ENCODE measurements around the gene NOX4.

NOX4 gene

DNA sequence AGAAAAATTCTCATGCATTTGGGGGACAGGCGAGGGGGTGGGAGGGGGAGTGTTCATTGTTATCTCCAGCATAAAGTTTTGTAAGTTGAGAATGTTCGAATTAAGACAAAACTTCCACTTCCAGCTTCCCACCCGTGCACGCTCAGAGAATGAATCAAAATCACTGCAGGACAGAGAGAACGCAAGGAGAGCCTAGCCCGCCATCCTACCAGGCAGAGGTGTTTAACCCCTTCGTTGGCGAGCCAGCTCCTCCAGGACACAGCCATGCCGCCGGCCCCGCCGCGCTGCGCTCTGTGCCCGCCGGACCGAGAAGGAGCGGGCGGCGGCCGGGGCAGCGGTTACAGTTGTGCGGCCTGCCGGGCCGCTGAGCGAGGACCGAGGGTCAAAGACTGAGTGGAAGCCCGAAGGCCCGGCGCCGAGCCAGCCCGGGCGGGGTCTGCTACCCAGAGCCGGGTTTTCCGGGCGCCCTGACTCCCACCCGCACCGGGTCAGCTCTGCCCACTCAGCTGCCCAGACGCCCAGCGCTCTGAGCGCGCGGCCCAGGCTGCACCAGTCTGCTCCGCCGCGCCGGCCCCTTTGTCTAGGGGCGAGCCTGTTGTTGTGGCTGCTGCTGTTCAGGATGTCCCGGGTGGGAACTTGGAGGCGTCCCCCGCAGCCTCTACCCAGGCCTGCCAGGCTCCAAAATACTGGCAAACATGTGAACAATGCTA lies at the start of gene NOX4:
Gene NOX4, minus strand, starts transcription at position 395 of the 710 bp plus-strand sequence. Its CDS starts 129 bp downstream, at position 266.
- DNase-seq (ENCODE audit: low read depth), result no peak

DNA sequence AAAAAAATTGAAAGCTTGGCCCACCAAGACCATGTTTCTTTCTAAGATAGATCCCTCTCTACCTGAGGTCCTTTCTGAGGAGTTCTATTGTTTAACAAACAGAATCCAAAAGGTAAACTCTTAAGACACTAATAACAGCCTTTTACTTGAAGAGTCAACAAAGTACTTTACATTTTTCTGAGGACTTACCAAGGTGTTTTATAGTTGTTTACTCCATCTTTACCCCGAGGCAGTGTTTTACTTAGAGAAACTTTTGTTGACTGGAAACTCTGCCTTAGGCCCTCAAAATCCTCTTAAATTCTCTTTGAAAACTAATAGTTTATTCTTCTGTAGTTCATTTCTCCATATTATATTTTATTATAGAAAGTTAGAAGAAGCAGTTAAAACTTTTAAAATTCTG lies 49.7 kb upstream of the NOX4 start:
- DNase-seq (ENCODE audit: low read depth), result no peak

DNA sequence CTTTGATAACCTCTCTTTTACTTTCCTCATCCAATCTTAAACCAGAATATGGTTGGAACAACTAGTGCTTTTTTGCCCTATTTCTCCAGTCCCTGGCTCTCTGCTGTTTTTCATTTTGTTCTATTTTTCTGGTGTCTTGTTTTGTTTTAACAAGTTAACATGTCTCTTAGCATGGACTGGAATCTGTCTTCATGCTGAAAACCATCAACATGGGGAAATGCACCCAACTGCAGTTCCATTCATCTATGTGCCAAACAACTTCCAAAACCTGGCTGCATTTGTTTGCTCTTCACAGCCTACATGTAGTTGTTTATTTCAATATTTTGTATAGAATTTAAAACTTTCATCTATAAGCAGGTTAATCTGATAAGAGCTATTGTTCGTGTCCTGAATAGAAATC lies 46.8 kb upstream of the NOX4 start:
- DNase-seq (ENCODE audit: low read depth), result no peak

DNA sequence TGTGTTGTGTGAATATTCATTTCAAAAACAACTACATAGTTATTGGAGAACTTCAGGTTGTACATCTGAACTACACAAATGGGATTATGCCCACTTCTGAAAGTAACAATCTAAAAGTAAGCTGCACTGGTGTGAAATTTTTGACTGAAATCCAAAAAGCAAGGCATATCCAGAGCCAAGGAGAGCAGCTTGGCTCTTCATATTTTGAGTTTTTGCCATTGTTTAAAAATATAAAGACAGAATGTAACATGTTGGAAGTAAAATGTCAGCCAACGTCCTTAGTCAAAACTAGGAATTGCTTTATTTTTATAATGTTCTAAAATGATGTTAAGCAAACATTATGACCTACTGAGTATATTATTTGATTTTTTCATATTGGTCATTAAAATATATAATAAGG lies 45.8 kb upstream of the NOX4 start:
- no peak for DNase-seq (ENCODE audit: low read depth)

DNA sequence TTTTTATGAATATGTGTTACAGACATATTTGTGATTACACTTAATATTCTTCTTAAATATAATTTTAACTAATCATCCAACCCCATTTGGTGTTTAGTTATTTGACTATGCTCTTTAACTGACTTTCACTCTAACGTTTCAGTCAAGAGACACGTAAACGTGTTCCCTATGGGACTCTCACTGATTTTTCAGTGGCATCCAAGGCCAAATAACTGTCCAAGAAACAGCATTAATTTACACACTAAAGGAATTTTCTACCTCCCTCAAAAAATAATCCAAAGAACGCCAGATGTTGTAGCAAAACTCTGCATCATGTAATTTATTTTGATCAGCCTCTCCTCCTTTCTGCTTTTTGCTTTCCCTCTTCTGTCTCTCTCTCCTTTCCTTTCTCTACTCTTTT lies 44.0 kb upstream of the NOX4 start:
- DNase-seq (ENCODE audit: low read depth), result no peak

DNA sequence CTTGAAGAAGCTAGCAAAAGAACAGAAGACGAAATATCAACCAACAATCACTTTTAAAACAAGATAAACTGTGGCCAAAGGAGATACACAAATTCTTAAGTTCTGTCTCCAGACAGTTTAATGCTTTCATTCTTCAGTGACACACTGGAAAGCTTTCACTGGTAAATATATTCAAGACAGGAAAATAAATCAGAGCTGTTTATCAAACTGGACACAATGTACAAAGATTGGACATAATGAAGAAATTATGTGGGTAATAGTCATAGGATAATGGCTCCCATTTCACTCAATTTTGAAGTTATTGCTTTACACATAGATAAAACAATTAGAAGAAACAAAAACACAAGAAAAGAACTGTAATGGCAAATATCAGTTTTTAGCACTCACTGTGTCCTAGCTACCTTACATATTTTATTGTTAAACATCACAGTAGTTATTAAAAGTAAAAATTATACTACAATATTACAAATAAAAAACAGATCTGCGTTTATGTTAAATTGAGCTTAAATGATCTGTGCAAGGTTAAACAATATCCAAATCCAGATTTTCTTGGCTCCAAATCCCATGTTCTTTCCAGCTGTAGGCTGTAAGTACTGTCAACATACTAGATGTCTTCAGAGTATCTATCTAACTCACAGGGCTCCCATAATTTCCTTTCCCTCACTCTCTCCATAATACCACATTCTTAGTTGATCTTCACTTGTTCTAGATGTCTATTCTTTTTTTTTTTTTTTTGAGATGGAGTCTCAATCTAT lies 38.6 kb upstream of the NOX4 start:
- no peak for DNase-seq (ENCODE audit: low read depth)

DNA sequence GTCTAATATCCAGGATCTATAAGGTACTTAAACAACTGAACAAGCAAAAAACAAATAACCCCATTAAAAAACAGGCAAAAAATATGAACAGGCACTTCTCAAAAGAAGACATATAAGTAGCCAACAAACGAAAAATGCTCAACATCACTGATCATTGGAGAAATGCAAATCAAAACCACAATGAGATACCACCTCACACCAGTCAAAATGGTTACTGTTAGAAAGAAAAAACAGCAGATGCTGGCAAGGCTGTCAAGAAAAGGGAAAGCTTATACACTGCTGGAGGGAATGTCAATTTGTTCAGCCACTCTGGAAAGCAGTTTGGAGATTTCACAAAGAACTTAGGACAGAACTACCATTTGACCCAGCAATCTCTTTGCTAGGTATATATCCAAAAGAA lies 30.6 kb upstream of the NOX4 start:
- DNase-seq (ENCODE audit: low read depth), result no peak

DNA sequence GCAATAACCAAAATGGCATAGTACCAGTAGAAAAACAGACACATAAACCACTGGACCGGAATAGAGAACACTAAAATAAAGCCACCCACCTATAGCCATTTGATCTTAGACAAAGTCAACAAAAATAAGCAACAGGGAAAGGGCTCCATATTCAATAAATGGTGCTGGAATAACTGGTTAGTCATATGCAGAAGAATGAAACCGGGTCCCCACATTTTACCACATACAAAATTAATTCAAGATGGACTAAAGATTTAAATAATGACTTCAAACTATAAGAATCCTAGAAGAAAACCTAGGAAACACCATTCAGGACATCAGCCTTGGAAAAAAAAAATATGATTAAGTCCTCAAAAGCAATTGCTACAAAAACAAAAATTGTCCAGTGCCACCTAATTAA lies 30.1 kb upstream of the NOX4 start:
- no peak for DNase-seq (ENCODE audit: low read depth)

DNA sequence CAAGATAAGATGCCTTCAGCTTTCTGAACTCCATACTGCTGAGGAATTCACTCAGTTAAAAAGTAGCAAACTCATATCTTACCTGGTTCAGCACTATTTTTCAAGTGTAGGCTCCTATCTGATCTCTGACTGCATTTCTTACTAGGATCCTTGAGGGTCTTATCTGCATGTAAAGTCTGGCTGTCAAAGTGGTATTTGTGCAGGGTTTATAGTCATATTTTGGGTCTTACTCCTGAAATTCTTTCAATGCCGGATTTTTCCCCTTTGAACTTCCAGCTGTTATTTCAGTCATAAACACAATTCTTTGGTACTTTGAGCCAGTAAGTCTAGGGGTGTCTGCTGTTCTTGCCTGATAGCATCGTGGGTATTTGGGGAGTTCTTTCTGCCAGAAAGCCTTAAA lies 25.3 kb upstream of the NOX4 start:
- no peak for DNase-seq (ENCODE audit: low read depth)

DNA sequence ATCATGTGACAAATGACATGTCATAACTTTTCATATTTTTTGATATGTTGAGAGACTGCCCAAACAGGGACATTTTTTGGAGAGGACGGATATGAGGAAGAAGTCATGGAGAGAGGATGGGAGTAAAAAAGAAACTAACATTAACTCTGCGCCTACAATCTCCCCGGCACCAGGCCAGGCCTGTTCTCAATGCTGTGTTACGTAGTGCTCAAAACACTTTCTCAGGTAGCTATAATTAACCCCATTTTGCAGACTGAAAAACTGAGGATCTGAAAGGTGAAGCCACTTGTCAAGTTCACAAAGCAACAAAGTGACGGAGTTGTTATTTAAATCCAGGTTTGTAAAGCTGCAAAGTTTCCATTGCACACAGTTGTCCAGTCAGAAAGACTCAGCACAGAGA lies 17.4 kb upstream of the NOX4 start:
- DNase-seq (ENCODE audit: low read depth), result no peak

DNA sequence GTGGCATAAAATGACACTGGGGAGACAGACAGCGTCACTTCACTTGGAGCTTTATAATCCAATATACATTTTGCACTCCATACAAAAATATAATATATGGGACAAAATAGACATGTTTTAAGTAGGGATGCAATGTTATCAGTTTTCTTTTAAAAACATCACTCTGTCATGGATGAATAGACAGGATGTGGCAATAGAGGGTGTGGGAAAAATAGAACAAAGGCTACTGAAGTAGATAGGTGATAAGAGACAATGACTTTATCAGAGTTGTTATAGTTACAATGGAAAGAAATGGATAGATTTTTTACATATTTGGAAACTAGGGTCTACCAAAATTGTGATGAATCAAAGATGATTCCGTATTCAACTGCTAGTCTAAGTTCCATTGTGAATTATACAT lies 13.1 kb upstream of the NOX4 start:
- no peak for DNase-seq (ENCODE audit: low read depth)

DNA sequence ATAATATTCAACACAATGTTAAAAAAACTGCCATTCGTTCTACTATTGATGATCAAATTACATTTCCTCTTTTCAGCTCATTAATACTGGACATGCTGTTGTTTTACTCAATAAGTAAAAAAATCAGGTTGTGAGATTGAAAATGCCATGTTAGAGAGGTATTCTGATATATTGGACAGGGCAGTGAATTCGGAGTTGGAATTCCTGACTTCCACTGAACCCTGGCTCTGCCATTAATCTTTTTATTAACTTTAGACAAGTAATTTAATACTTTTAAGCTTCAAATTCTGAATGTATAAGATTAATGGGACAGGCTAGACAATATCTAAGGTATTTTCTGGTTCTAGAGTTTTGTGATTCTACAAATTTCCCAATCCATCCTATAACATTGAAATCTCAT lies 12.2 kb upstream of the NOX4 start:
- no peak for DNase-seq (ENCODE audit: low read depth)

DNA sequence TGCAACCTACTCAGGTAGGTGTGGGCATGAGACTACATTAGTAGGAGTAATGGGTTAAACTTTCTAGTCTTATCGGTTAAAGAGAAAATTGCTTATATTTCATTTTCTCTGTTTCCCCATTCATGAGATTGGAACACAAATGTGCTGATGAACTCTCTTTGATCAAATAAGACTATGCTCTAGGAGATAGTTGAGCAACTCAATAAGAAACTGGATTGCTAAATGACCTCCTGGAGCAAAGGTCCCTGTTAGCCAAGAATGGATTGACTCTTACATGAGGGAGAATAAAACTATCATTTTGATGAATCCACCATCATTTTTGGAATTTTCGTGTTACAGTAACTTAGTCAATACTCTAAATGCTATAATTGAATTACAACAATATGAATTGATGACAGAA lies 11.1 kb upstream of the NOX4 start:
- no peak for DNase-seq (ENCODE audit: low read depth)

DNA sequence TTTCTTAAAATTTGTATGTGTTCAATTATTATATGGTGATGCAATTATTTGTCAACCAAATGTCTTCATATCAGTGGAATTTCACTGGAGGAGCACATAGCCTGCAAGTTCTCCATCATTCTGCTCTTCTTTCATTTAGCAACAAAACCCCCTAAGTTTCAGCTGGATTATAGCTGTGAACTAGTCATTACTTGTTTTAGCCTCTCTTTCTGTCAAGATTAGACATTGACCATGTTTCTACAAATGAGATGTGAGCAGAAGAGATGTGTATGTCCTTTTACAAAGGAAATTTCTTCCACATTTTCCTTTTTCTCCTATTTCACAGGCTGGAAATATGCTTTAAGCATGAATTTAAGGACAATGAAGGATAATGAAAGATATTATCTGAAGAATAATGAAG lies 9.2 kb upstream of the NOX4 start:
- DNase-seq (ENCODE audit: low read depth), result no peak

DNA sequence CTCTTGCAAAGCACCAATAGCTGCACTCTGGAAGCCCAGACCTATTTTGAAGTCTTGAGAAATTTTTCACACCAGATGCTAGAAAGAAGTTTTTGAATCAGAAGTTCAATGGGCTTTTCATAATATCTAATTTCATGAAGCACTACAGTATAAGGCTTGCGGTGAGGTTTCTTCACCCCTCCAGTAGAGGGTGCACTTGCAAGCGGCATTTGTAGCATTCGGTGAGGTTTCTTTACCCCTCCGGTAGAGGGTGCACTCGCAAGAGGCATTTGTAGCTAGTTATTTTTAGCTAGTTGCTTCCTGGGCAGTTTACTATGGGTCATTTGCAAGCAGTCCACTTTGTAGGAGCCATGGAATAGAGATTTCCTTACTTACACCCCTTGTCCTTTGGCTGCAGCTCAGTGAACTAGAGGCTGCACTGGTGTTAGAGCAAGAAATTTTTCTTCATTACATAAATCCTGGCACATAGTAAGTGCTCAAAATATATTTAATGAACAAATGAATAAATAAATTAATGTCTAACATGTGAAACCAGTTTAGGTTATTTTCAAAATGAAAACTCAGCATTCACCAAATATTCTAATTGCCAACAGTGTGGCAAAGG lies 7.8 kb upstream of the NOX4 start:
- DNase-seq (ENCODE audit: low read depth), result no peak

DNA sequence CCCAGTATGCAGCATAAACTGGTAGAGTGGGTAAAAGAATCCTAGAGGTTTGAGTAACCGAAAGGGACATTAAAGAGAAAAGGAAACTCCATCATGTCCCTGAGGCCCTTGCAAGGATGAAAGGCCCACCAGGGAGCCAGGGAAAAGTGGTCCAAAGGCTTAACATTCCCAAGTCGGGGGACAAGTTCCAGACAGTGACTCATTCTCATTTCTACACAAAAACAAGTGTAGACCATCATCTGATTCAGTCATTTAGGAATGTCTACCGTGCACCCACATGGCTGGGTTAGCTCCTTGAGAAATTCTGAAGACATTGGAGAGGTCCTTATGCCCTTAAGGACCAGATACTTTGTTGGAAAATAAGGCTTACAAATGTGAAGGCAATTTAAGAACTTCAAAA lies 4.8 kb upstream of the NOX4 start:
- no peak for DNase-seq (ENCODE audit: low read depth)

DNA sequence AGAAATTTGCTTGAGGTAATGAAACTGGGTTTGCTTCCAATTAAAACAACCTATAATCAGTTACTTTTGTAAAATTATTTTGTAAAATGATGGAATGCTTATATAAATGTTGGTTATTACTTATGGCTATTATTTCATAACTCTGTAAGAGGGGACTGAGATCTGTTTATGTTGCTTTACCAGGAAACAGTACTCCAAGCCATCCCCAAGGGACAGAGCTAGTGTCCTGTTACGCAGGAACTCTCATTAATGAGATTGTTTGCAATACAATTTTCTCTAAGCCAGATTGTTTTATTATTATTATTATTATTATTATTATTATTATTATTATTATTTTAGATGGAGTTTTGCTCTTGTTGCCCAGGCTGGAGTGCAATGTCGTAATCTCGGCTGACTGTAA lies 2.3 kb upstream of the NOX4 start:
- no peak for DNase-seq (ENCODE audit: low read depth)

DNA sequence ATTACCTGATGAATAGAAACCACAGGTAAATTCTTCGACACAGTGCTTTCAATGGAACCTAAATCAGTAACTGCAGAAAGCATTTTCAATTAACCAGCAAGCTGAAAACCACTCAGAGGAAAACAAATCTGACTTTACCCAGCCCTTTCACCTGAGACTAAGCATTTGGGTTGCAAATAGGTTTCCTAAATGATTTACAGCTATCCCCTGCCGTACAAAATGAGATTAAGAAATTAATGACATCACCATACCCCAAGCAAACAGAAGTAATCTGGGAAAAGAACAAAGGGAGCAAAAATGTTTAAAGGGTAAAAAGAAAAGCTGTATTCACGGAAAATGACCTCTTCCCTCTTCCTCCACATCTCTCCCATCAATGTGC lies 584 bp downstream of the NOX4 start:
- no peak for DNase-seq (ENCODE audit: low read depth)

DNA sequence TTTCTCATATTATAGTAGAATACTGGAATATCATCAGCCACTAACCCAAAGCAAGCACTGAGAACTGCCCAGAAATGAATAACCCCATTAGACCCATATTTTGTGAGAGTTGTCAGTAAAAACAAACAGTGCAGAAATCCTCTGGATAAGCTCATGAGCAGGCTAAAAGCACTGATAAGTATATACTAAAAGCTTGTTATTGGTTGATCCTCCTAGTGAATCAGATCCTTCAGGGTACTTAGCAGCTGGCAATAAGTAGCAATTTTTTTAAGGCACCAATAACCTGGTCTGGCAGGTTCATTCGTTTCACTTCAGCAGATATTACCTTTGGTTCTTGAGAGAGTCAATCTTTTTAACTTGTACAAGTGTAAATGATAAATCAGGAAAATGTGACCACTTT lies 1.2 kb downstream of the NOX4 start:
- DNase-seq (ENCODE audit: low read depth), result no peak

DNA sequence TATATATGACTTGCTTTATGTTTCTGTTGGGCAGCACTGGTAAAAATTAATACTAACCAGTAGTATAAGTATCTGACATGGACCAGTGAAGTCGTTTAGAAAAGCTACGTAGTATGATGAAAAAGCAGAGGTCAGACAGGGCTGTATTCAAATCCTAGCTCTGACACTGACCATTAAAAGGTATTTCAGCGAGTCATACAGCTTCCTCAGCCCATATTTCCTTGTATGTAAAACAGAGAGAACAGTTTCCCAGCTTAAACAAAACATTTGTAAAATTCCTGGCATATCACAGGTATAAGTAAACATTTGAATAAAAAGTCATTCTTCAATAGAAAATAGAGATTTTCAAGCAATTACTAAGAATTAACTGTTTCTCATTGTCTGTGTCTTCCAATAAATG lies 4.2 kb downstream of the NOX4 start:
- DNase-seq (ENCODE audit: low read depth), result no peak

DNA sequence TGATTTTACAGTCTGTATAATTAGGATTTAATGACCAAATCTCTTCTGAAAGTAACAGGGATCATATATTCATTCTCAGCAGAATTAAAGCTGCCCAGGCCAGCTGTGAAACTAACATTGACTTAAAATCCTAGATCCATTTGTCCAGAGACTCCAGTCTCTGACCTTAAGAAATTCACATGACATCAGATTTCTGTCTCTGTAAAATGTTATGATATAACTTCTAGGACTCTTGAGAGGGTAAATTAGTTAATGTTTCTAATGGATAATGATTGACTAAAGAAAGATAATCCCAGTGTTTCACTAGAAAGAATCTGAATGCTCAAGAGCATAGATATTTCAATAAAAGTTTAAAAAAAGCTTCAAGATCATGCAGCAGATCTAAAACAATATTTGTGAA lies 6.3 kb downstream of the NOX4 start:
- DNase-seq (ENCODE audit: low read depth), result no peak

DNA sequence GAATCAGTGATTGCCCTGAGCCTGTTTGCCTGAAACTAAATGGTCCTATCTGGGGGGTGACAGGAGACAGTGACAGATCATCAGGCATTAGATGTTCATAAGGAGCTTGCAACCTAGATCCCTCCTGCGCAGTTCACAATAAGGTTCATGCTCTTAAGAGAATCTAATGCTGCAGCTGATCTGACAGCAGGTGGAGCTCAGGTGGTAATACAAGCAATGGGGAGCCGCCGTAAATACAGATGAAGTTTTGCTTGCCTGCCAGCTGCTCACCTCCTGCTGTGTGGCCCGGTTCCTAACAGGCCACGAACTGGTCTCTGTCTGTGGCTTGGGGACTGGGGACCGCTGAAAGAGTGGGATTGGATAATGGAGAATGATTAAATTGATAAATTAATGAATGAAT lies 14.0 kb downstream of the NOX4 start:
- no peak for DNase-seq (ENCODE audit: low read depth)

DNA sequence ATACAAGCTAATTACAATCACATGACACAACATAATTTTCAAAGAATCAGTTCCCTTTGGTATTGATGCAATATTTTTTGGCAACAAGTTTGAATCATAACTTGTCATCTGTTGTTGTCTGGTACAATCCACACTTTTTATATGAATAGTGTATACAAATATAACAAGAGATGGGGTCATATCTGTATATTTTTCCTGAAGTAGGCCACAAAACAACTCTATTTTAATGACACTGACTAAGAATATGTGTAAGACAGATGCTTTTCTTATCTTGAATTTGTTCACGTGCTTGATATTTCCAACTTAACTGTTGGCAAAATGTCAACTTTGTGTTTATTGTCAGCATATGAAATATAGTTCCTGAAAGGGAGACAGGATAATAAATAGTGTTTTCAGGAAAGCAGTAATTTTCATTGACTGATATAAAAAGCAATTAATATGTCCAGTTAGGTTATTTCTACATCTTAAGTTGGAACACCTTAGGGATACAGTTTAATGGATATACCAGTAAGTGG lies 27.9 kb downstream of the NOX4 start:
- DNase-seq (ENCODE audit: low read depth), result no peak

Data from stimulated activated CD8-positive, alpha-beta memory T cell treated with anti-CD3 and anti-CD28 coated beads, Interleukin-12 subunit alpha, Interleukin-12 subunit beta, amount 100 ng/mL, for 4 hours (primary cell).